ENCODE data around the gene CCDC82. TPM values are rescaled to one million over a fixed set of nuclear protein-coding genes. Genes with fewer than 3 reads are reported as not detected.

CCDC82 gene
- total RNA-seq, 2 experiments from 2014 or later: 23.7 to 24.4 TPM

DNA sequence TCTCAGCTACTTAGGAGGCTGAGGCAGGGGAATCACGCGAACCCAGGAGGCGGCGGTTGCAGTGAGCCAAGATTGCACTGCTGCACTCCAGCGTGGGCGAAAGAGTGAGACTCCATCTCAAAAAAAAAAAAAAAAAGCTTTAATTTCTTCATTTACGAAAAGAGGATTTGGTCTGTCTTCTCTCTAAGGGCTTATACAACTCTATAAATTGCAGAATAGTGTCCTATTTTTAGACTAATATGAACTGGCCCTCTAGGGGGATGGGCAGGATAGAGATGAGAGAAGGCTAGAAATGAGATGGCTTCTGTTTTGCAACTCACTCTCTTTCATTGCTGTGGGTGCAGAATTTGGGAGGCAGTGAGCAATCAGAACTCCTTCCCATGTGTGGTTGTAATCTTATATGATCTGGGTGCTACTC is 58.0 kb downstream of the CCDC82 start:
- H3K9me3 ChIP-seq (ENCODE audit: control insufficient read depth in 1 of 2, insufficient read depth in 1 of 2, low read length in 2 of 2): no peaks in the 10 kb centered on the region
- H3K27me3 ChIP-seq (ENCODE audit: control insufficient read depth in 1 of 2, insufficient read depth in 2 of 2, low read length in 2 of 2): no peaks in the 10 kb centered on the region
- Mint-ChIP-seq H3K27ac (peak overlapping the region; percentile 58), H3K4me1 (ENCODE audit: low read depth) (peaks cover 85% of the 10 kb centered on the region), H3K4me3 (peak overlapping the region; percentile 49), H3K9me3 (no peaks in the 10 kb centered on the region), H3K36me3 (ENCODE audit: low read depth) (peaks cover 66% of the 10 kb centered on the region), H3K27me3 (no peaks in the 10 kb centered on the region)
- H3K4me1 ChIP-seq (ENCODE audit: insufficient read depth, low read length): peaks cover 21% of the 10 kb centered on the region
- no peak overlapping the region for H3K4me3 ChIP-seq (ENCODE audit: low read length)
- POLR2A ChIA-PET: interaction anchor here (1.8 kb wide), 1 partner anchor 89 kb away, joined by 8 read pairs; no protein-coding TSS in a partner anchor
- ATAC-seq (ENCODE audit: poor library complexity) (no peak), DNase-seq (no peak)
- H3K36me3 ChIP-seq (ENCODE audit: insufficient read depth, low read length): peaks cover 19% of the 10 kb centered on the region
- intact Hi-C loops (cut with DNase I, micrococcal nuclease): loop anchor here in 1 of 2 experiments (5.0 kb wide), 1 partner anchor 79 kb away; no protein-coding TSS in a partner anchor
- TF ChIP-seq, protein P1, sequence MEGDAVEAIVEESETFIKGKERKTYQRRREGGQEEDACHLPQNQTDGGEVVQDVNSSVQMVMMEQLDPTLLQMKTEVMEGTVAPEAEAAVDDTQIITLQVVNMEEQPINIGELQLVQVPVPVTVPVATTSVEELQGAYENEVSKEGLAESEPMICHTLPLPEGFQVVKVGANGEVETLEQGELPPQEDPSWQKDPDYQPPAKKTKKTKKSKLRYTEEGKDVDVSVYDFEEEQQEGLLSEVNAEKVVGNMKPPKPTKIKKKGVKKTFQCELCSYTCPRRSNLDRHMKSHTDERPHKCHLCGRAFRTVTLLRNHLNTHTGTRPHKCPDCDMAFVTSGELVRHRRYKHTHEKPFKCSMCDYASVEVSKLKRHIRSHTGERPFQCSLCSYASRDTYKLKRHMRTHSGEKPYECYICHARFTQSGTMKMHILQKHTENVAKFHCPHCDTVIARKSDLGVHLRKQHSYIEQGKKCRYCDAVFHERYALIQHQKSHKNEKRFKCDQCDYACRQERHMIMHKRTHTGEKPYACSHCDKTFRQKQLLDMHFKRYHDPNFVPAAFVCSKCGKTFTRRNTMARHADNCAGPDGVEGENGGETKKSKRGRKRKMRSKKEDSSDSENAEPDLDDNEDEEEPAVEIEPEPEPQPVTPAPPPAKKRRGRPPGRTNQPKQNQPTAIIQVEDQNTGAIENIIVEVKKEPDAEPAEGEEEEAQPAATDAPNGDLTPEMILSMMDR (IDR thresholded peaks at IDR 0.05): no peak
- CTCF ChIA-PET: interaction anchor here (2.4 kb wide), 1 partner anchor 12 kb away, joined by 7 read pairs; the partner anchor contains the start of gene MAML2
- H3K27ac ChIP-seq (ENCODE audit: low read depth in 1 of 2, low read length in 2 of 2): no peak overlapping the region

DNA sequence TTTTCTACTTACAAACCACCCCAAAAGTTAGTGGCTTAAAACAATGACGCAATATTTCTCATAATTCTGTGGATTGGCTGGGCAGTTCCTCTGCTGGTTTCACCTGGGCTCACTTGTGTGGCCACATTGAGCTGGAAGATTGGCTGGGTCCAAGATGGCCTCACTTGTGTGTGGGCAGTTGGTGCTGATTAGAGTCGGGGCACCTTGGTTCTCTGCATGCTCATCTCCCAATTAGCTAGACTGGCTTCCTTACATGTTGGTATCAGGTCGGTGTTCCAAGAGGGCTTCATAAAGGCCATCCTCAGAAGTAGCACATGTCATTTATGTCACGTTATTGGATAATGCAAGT is 59.2 kb downstream of the CCDC82 start:
- Histone ChIP-seq H3K4me1 (ENCODE audit: insufficient read depth, low read length) (peaks cover 17% of the 10 kb centered on the region), H3K27me3 (ENCODE audit: control insufficient read depth in 1 of 2, insufficient read depth in 2 of 2, low read length in 2 of 2) (no peaks in the 10 kb centered on the region), H3K4me3 (ENCODE audit: low read length) (no peak overlapping the region), H3K9me3 (ENCODE audit: control insufficient read depth in 1 of 2, insufficient read depth in 1 of 2, low read length in 2 of 2) (no peaks in the 10 kb centered on the region), H3K27ac (ENCODE audit: low read depth in 1 of 2, low read length in 2 of 2) (no peak overlapping the region), H3K36me3 (ENCODE audit: insufficient read depth, low read length) (peaks cover 14% of the 10 kb centered on the region)
- ATAC-seq (ENCODE audit: poor library complexity): no peak
- Mint-ChIP-seq H3K4me3 (peak overlapping the region; percentile 9), H3K27ac (peak overlapping the region; percentile 72), H3K4me1 (ENCODE audit: low read depth) (peaks cover 82% of the 10 kb centered on the region), H3K9me3 (no peaks in the 10 kb centered on the region), H3K36me3 (ENCODE audit: low read depth) (peaks cover 66% of the 10 kb centered on the region), H3K27me3 (no peaks in the 10 kb centered on the region)
- DNase-seq: no peak
- CTCF ChIA-PET: interaction anchor here (0.9 to 2.4 kb wide), 2 partner anchors 13 to 119 kb away, joined by 3 to 7 read pairs; partner anchors contain the start of gene MAML2
- POLR2A ChIA-PET: interaction anchor here (0.9 to 1.8 kb wide), 3 partner anchors 10 to 116 kb away, joined by 3 to 5 read pairs (median 3); no protein-coding TSS in a partner anchor
- TF ChIP-seq, protein P1 (IDR thresholded peaks at IDR 0.05): no peak
- intact Hi-C loops (cut with DNase I, micrococcal nuclease): loop anchor here in 1 of 2 experiments (5.0 kb wide), 1 partner anchor 78 kb away; no protein-coding TSS in a partner anchor

DNA sequence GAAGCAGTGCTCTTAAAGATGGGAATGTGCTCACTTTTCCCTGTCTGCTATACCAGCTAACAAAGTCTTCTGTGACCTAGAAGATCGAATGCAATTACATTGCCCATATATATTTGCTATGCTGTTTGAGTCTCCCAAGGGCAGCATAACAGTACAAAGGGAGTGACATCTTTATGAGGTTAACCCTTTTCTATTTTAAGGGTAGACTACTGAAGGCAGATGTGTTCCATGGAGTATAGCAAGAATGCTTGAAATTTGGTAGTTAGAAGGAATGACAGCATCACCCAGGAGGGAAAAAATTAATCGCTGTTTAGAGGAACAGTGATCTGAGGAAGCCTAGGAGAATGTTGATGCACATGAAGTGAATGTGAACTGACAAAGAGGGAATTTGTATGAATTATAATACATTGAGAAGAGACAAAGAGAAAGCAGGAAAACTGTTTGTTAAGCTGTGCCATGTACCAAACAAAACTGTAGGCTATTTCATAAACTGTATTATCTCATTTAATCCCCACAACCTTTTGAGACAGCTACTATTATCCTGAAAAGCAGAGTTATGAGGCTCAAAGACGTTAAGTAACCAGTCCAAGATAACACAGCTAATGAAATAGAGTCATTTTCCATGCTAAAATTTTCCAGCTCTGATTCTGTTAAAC is 59.7 kb downstream of the CCDC82 start:
- ATAC-seq (ENCODE audit: poor library complexity) (no peak), DNase-seq (no peak)
- Mint-ChIP-seq H3K27ac (peak overlapping the region; percentile 72), H3K27me3 (no peaks in the 10 kb centered on the region), H3K4me3 (no peak overlapping the region), H3K9me3 (no peaks in the 10 kb centered on the region), H3K36me3 (ENCODE audit: low read depth) (peaks cover 66% of the 10 kb centered on the region), H3K4me1 (ENCODE audit: low read depth) (peaks cover 82% of the 10 kb centered on the region)
- Histone ChIP-seq H3K4me1 (ENCODE audit: insufficient read depth, low read length) (peaks cover 17% of the 10 kb centered on the region), H3K4me3 (ENCODE audit: low read length) (no peak overlapping the region), H3K27me3 (ENCODE audit: control insufficient read depth in 1 of 2, insufficient read depth in 2 of 2, low read length in 2 of 2) (no peaks in the 10 kb centered on the region), H3K36me3 (ENCODE audit: insufficient read depth, low read length) (peaks cover 10% of the 10 kb centered on the region), H3K9me3 (ENCODE audit: control insufficient read depth in 1 of 2, insufficient read depth in 1 of 2, low read length in 2 of 2) (no peaks in the 10 kb centered on the region), H3K27ac (ENCODE audit: low read depth in 1 of 2, low read length in 2 of 2) (no peak overlapping the region)
- intact Hi-C loops (cut with DNase I, micrococcal nuclease): loop anchor here in 1 of 2 experiments (5.0 kb wide), 1 partner anchor 78 kb away; no protein-coding TSS in a partner anchor
- TF ChIP-seq, protein P1 (IDR thresholded peaks at IDR 0.05): no peak
- ChIA-PET POLR2A (interaction anchor here (0.9 to 1.8 kb wide), 3 partner anchors 10 to 115 kb away, joined by 3 to 5 read pairs (median 3); no protein-coding TSS in a partner anchor), CTCF (interaction anchor here (0.9 kb wide), 1 partner anchor 119 kb away, joined by 3 read pairs; no protein-coding TSS in a partner anchor)

Measured in CD4-positive, alpha-beta T cell (primary cell).